ENCODE measurements around the gene ATOX1.
"Not testable (repeated sequence)": the region's sequence is repeated elsewhere in the genome, so short reads cannot be mapped to it uniquely, and the experiment has no call there.

Gene ATOX1

DNA sequence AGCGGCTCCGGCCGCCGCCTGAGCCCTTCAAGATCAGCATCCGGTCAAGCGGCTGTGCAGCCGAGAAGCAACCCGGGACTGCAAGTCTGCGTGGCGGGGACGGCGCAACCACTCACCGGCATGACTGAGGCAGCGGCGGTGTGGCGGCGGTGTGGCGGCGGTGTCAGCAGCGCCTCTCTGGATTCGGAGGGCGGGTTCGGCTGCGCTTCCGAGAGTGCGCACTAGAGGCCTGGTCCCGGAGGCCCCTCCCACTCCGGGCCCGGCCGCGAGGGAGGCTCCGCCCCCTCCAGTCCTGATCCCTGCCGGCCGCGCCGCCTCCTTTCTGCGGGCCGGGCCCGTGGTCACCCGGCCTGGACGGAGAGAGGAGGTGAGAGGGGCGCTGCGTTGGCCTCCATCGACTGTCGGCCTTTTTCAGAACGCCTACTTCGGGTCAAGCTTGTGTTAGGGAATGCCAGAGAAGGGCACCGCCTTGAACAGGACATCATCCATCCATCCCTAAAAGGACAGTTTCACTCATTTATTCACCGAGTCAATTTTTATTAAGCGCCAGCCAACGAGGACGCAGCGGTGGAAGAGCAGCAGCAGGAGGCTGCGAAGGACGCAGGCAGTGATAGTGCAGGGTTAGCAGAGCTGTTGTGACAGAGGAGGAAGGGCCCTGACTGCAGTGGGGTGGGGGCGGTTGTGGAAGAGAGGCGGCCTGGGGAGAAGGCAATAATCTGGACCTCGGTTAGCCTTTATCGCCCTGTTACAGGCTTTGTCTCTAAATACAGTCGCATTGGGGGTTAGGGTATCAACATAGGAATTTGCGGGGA, at the start of gene ATOX1:
ATOX1 (minus strand) TSS at position 202 of the 812 bp plus-strand sequence; CDS start at position 122, 80 bp downstream.
- DNase-seq: peak; percentile 94

- DNase-seq: no peak
Observed at GRCh38 chr5:151805414-151806223, 47.2 kb upstream of the ATOX1 start.

DNA sequence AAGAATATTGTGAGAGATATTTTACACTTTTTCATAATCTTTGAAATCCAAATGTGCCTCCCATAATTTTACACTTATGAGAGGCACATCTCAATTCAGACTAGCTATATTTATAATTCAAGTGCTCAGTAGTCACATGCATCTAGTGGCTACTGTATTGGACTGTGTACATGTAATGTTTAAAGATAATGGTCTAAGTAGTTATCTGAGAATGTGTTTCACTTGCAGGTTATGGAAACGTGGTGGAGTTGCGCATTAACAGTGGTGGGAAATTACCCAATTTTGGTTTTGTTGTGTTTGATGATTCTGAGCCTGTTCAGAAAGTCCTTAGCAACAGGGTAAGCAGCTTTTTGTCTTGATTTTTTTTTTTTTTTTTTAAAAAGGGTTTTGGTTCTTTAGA, 42.1 kb upstream of the ATOX1 start:
- DNase-seq: no peak

DNA sequence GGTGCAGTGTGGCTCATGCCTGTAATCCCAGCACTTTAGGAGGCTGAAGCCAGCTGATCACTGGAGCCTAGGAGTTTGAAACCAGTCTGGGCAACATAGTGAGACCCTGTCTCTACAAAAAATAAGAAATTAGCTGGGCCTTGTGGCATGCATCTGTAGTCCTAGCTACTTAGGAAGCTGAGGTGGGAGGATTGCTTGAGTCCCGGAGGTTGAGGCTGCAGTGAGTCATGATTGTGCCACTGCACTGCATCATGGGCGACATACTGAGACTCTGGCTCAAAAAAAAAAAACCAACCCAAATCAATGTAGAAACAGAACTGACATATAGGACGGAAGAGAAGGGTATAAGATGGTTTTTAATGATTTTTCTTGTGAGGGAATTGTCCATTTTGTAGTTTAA, 41.0 kb upstream of the ATOX1 start:
- DNase-seq: no peak

- DNase-seq: no peak
Observed at GRCh38 chr5:151798674-151799073, 40.2 kb upstream of the ATOX1 start.

DNA sequence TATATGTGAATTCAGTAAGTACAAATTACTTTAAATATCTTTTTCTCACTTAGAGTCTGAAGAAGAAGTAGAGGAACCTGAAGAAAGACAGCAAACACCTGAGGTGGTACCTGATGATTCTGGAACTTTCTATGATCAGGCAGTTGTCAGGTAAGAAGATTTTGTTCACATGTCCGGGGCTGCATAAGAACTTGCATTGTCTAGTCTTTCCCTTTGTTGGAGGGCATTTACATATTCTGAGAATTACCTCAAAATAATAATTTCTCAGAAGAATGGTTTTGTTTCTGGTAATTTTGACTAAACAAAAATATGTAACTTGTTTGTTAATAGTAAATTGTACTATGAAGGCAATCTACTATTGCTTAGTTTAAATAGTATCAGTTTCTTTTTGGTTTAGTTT, 37.0 kb upstream of the ATOX1 start:
- DNase-seq: no peak

DNA sequence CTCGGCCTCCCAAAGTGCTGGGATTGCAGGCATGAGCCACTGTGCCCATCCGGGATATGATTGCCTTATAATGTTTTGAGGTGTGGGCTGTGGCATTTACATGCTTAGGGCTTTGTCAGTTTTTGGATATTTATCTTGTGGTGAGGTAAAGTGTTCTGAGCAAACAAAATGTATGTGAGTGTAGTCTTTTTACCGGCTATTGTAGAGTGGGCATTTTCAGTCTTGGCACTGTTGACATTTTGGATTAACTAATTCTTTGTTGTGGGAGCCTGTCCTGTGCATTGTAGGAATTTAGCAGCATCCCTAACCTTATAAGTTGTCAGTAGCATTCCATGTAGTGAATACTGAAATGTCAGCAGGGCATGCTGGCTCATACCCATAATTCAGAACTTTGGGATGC, 34.9 kb upstream of the ATOX1 start:
- DNase-seq: no peak

GRCh38 chr5:151787817-151788216, 29.4 kb upstream of the ATOX1 start:
- no peak for DNase-seq

- no peak for DNase-seq
Observed at GRCh38 chr5:151786468-151786867, 28.0 kb upstream of the ATOX1 start.

DNA sequence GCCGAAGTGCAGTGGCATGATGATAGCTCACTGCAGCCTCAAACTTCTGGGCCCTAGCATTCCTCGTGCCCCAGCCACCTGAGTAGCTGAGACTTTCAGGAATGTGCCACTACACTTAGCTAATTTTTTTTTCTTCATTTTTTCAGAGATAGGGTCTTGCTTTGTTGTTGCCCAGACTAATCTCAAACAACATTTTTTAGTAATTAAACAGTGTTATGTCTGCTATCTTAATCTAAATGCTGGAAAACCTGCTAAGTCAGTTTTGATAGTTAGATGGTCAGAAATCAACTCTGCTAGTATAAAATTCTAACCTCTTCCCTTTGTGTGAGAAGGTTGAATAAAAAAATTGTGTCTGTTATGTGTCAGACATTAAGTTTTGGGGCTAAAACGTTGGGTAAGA, 25.7 kb upstream of the ATOX1 start:
- no peak for DNase-seq

GRCh38 chr5:151783664-151784063, 25.2 kb upstream of the ATOX1 start:
- DNase-seq: not testable (repeated sequence)

DNA sequence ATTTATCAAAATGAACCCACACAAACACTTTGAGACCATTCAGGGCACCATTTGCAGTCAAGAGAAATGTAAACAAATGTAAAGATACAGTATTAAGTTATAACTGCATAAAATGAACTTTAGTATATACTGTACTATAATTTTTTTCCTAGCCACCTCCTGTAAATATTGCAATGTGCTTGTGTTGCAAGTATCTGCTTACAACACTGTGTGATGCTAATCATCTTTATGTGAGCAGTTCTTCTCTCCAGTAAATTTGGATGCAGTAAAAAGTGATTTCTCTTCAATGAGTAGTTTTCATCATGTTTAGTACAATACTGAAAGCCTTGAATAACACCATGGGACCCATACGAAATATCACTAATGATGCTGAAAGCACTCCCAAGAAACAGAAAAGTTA, 22.8 kb upstream of the ATOX1 start:
- DNase-seq: no peak

- DNase-seq: no peak
Observed at GRCh38 chr5:151780348-151780747, 21.9 kb upstream of the ATOX1 start.

DNA sequence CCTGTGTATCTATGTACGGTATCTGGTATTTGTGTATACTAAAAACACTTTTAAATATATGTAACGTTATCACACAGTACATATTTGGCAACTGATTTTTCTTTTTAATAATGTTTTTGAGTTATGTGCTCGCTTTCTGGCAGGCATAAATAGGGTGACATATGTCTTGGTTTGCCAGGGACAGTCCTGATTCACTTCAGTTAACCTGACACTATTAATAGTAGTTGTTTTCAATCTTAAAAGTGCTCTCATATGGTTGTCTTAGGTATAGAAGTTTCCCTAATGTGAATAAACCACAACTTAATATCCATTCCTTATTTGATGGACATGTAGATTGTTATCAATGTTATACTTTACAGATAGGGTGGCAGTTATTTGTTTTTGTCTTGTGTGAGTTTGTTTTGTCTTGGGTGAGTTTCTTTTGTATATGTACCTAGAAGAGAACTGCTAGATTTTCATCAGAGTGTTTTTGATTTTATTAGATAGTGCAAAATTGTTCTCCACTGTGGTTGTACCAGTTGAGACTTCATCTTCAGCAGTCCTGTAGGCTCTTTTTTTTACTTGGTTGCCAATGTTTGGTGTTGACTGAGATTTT, 21.2 kb upstream of the ATOX1 start:
- no peak for DNase-seq

DNA sequence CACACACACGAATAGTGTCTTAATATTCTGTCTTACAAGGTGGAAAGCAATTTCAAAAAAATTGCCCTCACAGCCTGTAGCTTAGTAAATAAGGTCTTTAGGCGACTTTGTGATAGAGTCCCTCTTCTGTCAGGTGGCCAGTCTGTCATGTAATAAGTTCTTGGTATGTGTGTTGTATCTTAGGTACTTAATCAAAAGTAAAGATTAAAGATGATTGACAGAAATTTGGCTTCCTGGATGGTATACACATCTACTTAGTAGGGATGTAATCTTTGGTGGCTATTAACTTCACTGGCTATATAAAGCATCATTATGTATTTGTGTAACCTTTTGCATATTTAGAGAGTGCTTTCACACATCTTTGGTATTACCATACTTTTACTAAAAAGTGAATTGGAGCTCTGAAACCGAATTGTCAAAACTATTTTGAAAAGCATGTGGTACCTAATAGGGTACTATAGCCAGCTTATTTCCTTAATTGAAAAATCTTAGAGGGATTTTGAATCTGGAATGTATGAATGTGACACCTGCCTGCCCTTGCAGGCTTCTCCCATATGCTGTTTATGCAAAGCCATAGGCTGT, 16.7 kb upstream of the ATOX1 start:
- no peak for DNase-seq

DNA sequence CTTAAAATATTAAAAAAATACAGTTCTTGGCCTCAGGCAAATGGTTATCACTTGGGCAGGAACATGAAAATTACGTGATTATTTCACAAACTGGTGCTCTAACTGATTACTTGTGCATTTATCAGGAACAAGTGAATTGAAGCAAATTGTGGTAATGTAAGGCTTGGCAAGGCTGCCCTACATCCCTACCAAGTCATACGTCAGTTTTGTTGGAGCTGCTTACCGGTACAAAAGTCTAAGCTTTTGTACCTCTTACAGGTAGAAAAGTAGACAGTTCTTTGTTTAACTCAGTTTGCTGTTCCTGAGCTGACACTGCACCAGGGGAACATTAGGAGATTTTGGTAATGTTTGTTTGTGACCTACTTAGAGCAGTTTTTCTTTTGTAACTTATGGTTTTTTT, 15.5 kb upstream of the ATOX1 start:
- no peak for DNase-seq

DNA sequence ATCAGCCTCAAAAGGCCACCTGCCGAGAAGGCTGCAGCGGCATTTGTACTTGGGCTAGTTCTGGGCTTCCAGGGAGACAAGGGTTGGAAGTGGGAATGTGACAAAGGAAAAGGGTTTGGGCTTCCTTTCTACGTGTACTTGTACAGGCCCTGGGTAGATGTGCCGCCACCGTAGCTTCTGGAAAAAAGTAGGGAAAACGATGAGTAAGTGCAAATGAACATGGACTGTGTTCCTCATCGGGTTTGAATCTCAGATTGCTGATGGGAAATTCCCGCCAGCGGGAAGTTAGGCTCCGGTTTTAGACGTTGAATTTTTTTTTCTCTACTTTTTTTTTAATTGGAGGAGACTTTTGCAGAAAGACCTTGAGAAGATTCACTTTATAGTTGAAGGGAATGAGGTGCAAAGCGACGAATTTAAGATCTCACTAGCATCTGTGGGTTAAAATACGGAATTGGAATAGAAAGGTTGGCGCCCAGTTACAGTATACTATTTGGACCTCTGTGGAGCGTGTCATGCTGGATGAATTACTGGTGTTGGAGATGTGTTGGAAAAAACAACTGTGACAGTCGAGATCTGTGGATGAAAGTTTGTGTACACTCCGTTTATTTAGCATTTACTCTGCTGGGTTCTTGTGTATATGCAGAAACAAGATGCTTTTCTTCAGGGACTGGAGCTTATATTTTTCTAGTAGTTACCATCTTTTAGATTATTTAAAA, 14.6 kb upstream of the ATOX1 start:
- no peak for DNase-seq

- DNase-seq: peak; percentile 53
Observed at GRCh38 chr5:151772029-151772845, 13.8 kb upstream of the ATOX1 start.

- DNase-seq: peak; percentile 98
Observed at GRCh38 chr5:151771259-151772028, 13.0 kb upstream of the ATOX1 start, which contains the start of gene G3BP1. TSS of gene G3BP1 (plus strand) at chr5:151771954. CDS start at chr5:151786621, 14,667 bp downstream.

- DNase-seq: no peak
Observed at GRCh38 chr5:151770383-151771258, 12.2 kb upstream of the ATOX1 start.

Measured in CD4-positive, alpha-beta T cell treated with Interleukin-17A for 4 hours (primary cell).